Measurements from ENCODE around the gene KIFBP. TPM values are rescaled to one million over a fixed set of nuclear protein-coding genes. Genes with fewer than 3 reads are reported as not detected.

Gene KIFBP
- total and polyA plus RNA-seq, 2 donors (not counting 3 experiments of a cell fraction or from before 2014, with no cell fraction given) = 17.6 to 39.8 TPM

DNA sequence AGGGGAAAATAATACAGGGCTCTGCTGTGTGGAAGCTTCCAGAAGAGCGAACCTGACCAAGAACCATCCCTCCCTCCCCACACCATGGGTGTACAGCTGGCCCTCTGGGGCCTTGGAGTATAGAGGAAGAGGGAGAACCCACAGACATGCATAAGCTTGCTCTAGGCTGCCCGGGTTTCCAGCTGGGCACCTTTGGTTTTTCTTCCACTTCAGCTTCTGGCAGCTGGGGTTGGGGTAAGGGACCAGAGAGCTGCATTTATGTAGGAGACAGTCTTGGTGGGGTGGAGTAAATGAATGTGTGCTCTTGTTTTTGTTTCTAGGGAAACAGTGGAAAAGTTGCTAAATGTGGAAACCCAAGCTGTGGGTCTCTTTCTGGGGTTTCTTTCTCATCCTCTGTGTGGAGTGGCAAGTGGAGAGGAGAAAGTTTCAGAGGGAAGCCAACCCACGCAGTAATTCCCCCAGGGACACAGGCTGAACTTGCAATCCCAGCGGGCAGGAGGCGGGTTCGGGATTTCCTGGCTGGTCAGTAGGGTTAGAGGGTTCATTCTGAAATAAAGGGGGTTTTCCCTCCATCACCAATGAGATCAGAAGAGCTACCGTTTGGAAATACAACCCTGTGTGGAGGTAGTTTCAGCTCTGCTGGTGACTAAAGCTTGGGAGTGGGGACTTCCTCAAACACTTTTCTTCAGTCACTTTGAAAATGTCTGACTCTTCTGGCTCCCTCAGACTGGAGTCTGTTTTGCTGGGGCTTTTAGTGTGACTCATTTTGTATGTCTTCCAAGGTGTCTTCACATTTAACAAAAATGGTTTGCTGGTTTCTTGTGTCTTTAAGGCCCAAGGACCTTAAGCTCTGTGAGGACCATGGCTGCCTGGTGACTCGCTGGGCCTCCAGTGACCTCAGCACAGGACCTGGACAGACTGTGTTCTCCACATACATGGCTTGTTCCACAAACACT lies 77.1 kb downstream of the KIFBP start:
- H3K4me1 ChIP-seq (ENCODE audit: control insufficient read depth, extremely low read depth, insufficient read depth, low read length) = peaks cover 35% of the 10 kb centered on the region
- H3K27me3 ChIP-seq (ENCODE audit: control insufficient read depth in 2 of 2, insufficient read depth in 2 of 2, low read length in 2 of 2) = no peaks in the 10 kb centered on the region
- DNase-seq (ENCODE audit: low read depth, low spot score) (peak; percentile 36), FAIRE-seq (peak; percentile 65)
- dilution Hi-C loops (cut with MboI; ENCODE audit: extremely low pct_ligation_motif_present, low sequenced_read_pairs) (no loop called here), intact Hi-C loops (cut with micrococcal nuclease) (no loop called here)
- no peak overlapping the region for H3K4me2 ChIP-seq (ENCODE audit: insufficient read depth, low read length)
- no peaks in the 10 kb centered on the region for H4K20me1 ChIP-seq (replicated peaks; ENCODE audit: control insufficient read depth, extremely low read depth, insufficient read depth, low read length)
- no TSS peak for BruUV-seq (replicated peaks)
- H3K79me2 ChIP-seq (ENCODE audit: control insufficient read depth, insufficient read depth, low read length) = no peaks in the 10 kb centered on the region
- TF ChIP-seq JUN (IDR thresholded peaks at IDR 0.05; ENCODE audit: borderline replicate concordance, insufficient read depth, insufficient read length, low read depth) (no peak), FOS (IDR thresholded peaks at IDR 0.05; ENCODE audit: borderline replicate concordance, insufficient read depth, low read length) (peak; percentile 42), EZH2 (IDR thresholded peaks at IDR 0.05; ENCODE audit: borderline replicate concordance, low read depth, low read length, severe bottlenecking) (no peak)
- TF ChIP-seq, protein P1, sequence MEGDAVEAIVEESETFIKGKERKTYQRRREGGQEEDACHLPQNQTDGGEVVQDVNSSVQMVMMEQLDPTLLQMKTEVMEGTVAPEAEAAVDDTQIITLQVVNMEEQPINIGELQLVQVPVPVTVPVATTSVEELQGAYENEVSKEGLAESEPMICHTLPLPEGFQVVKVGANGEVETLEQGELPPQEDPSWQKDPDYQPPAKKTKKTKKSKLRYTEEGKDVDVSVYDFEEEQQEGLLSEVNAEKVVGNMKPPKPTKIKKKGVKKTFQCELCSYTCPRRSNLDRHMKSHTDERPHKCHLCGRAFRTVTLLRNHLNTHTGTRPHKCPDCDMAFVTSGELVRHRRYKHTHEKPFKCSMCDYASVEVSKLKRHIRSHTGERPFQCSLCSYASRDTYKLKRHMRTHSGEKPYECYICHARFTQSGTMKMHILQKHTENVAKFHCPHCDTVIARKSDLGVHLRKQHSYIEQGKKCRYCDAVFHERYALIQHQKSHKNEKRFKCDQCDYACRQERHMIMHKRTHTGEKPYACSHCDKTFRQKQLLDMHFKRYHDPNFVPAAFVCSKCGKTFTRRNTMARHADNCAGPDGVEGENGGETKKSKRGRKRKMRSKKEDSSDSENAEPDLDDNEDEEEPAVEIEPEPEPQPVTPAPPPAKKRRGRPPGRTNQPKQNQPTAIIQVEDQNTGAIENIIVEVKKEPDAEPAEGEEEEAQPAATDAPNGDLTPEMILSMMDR (IDR thresholded peaks at IDR 0.05; ENCODE audit: extremely low read depth in 1 of 2, insufficient read depth in 1 of 2, low read depth in 1 of 2, low read length in 2 of 2) = no peak
- ChIA-PET POLR2A (no interaction called here), CTCF (interaction anchor here (0.7 to 2.5 kb wide), 8 partner anchors 11 to 61 kb away, joined by 3 to 8 read pairs (median 3); partner anchors contain the start of gene SRGN)
- H2AFZ ChIP-seq (ENCODE audit: low read depth, low read length) = peak overlapping the region; percentile 91
- no peaks in the 10 kb centered on the region for H3K9me1 ChIP-seq (replicated peaks; ENCODE audit: control insufficient read depth, extremely low read depth, insufficient read depth, low read length)
- no peaks in the 10 kb centered on the region for H3K9me3 ChIP-seq (replicated peaks; ENCODE audit: control insufficient read depth, insufficient read depth, low read length)
- no peak overlapping the region for H3K9ac ChIP-seq (replicated peaks; ENCODE audit: extremely low read depth, insufficient read depth, low read length)
- no peaks in the 10 kb centered on the region for H3K36me3 ChIP-seq (ENCODE audit: control insufficient read depth in 2 of 2, extremely low read depth in 1 of 2, insufficient read depth in 2 of 2, low read length in 2 of 2)
- peak overlapping the region; percentile 43 for H3K27ac ChIP-seq (ENCODE audit: insufficient read depth, low read depth, low read length)
- no peak overlapping the region for H3K4me3 ChIP-seq (replicated peaks in 1 of 3; ENCODE audit: insufficient read depth in 1 of 3, low read depth in 1 of 3, low read length in 3 of 3)

Other genes with a start within 250 kb of the KIFBP start
- 0.20 and 0.48 TPM in 2 replicates for gene STOX1, start 161.3 kb upstream of the KIFBP start, total RNA-seq
- gene STOX1, start 161.3 kb upstream of the KIFBP start, polyA plus RNA-seq = 0.06 TPM in 1 of 2 replicates, not detected in the other
- 25.9 and 28.2 TPM in 2 replicates for gene DDX50, start 87.5 kb upstream of the KIFBP start, total RNA-seq
- gene DDX50, start 87.5 kb upstream of the KIFBP start, polyA plus RNA-seq = 11.1 and 14.8 TPM in 2 replicates
- gene DDX21, start 32.6 kb upstream of the KIFBP start, total RNA-seq = 93.5 and 98.1 TPM in 2 replicates
- gene DDX21, start 32.6 kb upstream of the KIFBP start, polyA plus RNA-seq = 21.6 and 33.4 TPM in 2 replicates
- gene SRGN, start 99.3 kb downstream of the KIFBP start, total RNA-seq = 433 and 450 TPM in 2 replicates
- gene SRGN, start 99.3 kb downstream of the KIFBP start, polyA plus RNA-seq = 331 and 384 TPM in 2 replicates
- gene VPS26A, start 135.4 kb downstream of the KIFBP start, total RNA-seq = 55.8 and 60.3 TPM in 2 replicates
- gene VPS26A, start 135.4 kb downstream of the KIFBP start, polyA plus RNA-seq = 8.7 and 11.7 TPM in 2 replicates
- gene SUPV3L1, start 191.4 kb downstream of the KIFBP start, total RNA-seq = 30.0 and 30.4 TPM in 2 replicates
- 18.6 and 21.8 TPM in 2 replicates for gene SUPV3L1, start 191.4 kb downstream of the KIFBP start, polyA plus RNA-seq
- gene HKDC1, start 231.5 kb downstream of the KIFBP start, total RNA-seq = 0.18 TPM in 1 of 2 replicates, not detected in the other
- gene HKDC1, start 231.5 kb downstream of the KIFBP start, polyA plus RNA-seq = not detected in 2 replicates

Data from endothelial cell of umbilical vein (primary cell).